ENCODE results near the gene UBE2G2. TPM values are rescaled to one million over a fixed set of nuclear protein-coding genes. Genes with fewer than 3 reads are reported as not detected.

Gene UBE2G2
- total and polyA plus RNA-seq, 2 of the 4 experiments (the other 2 are of a cell fraction), result 65.4 to 91.7 TPM

DNA sequence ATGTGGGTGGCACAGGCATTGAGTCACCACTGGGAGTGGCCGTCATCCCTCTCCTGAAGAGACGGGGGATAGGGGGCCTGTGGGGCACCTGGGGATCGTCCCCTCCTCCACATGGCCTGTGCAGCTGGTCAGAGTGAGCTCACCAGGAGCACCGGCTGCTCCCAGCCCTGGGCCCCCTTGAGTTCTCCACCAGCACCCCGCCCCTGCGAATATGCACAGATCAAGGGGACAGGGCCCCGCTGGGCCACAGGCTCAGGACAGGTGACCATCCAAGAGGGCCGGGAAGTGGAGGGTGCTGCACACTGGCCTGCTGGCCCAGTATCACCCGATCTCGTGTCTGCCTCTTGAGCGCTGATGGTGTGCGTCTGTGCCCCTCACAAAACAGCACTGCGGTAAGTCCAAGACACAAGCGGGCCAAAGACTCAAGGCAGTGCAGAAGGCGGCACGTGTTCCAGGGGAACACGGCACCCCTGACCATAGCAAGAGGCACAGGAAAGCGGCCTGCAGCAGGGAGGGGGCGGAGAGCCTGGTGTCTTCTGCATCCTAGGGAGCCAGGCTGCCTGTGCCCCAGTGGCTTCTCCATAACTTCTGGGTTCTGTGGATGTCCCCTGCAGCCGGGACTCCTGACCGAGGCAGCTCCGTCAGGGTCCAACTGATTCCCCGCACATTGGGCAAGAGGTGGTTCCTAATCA, 72.1 kb downstream of the UBE2G2 start:
- H3K23ac ChIP-seq (ENCODE audit: low read depth, low read length), result no peak overlapping the region
- H3K4me3 ChIP-seq (ENCODE audit: insufficient read depth, low read depth, low read length), result no peak overlapping the region
- no peak overlapping the region for H3K4me2 ChIP-seq (ENCODE audit: low read depth, low read length)
- intact Hi-C loops (cut with micrococcal nuclease) (no loop called here), dilution Hi-C loops (cut with HindIII; ENCODE audit: low sequenced_read_pairs, unreplicated experiment) (no loop called here), in situ Hi-C loops (cut with MboI; ENCODE audit: low sequenced_read_pairs) (no loop called here)
- H3K27ac ChIP-seq (ENCODE audit: insufficient read depth, low read length), result no peak overlapping the region
- no peaks in the 10 kb centered on the region for H3K9me3 ChIP-seq (ENCODE audit: control insufficient read depth, insufficient read depth, low read length)
- no peaks in the 10 kb centered on the region for H3K4me1 ChIP-seq (ENCODE audit: control insufficient read depth, insufficient read depth, low read length)
- H2AK9ac ChIP-seq (replicated peaks; ENCODE audit: low read depth, low read length, poor library complexity), result no peak overlapping the region
- H3K18ac ChIP-seq (ENCODE audit: low read depth, low read length), result no peak overlapping the region
- DNase-seq, result no peak
- no peak for TF ChIP-seq POLR2A (IDR thresholded peaks at IDR 0.05; ENCODE audit: low read depth, low read length)
- no peak for TF ChIP-seq FOS (IDR thresholded peaks at IDR 0.05; ENCODE audit: low read depth, low read length)
- TF ChIP-seq, protein P1, sequence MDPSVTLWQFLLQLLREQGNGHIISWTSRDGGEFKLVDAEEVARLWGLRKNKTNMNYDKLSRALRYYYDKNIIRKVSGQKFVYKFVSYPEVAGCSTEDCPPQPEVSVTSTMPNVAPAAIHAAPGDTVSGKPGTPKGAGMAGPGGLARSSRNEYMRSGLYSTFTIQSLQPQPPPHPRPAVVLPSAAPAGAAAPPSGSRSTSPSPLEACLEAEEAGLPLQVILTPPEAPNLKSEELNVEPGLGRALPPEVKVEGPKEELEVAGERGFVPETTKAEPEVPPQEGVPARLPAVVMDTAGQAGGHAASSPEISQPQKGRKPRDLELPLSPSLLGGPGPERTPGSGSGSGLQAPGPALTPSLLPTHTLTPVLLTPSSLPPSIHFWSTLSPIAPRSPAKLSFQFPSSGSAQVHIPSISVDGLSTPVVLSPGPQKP (IDR thresholded peaks at IDR 0.05; ENCODE audit: borderline replicate concordance, low read depth, low read length), result no peak
- TF ChIP-seq, protein P2, sequence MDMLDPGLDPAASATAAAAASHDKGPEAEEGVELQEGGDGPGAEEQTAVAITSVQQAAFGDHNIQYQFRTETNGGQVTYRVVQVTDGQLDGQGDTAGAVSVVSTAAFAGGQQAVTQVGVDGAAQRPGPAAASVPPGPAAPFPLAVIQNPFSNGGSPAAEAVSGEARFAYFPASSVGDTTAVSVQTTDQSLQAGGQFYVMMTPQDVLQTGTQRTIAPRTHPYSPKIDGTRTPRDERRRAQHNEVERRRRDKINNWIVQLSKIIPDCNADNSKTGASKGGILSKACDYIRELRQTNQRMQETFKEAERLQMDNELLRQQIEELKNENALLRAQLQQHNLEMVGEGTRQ (IDR thresholded peaks at IDR 0.05; ENCODE audit: low read depth, low read length), result no peak
- TF ChIP-seq RCOR1 (IDR thresholded peaks at IDR 0.05; ENCODE audit: insufficient replicate concordance, low read length), result no peak
- TF ChIP-seq MAFK (IDR thresholded peaks at IDR 0.05; ENCODE audit: low read depth, low read length), result no peak
- TF ChIP-seq BHLHE40 (IDR thresholded peaks at IDR 0.05; ENCODE audit: low read depth, low read length), result no peak
- no peak for TF ChIP-seq NFE2L2 (IDR thresholded peaks at IDR 0.05; ENCODE audit: low read depth, low read length)
- no peak for TF ChIP-seq RFX5 (IDR thresholded peaks at IDR 0.05; ENCODE audit: low read depth, low read length)
- TF ChIP-seq, protein P3, sequence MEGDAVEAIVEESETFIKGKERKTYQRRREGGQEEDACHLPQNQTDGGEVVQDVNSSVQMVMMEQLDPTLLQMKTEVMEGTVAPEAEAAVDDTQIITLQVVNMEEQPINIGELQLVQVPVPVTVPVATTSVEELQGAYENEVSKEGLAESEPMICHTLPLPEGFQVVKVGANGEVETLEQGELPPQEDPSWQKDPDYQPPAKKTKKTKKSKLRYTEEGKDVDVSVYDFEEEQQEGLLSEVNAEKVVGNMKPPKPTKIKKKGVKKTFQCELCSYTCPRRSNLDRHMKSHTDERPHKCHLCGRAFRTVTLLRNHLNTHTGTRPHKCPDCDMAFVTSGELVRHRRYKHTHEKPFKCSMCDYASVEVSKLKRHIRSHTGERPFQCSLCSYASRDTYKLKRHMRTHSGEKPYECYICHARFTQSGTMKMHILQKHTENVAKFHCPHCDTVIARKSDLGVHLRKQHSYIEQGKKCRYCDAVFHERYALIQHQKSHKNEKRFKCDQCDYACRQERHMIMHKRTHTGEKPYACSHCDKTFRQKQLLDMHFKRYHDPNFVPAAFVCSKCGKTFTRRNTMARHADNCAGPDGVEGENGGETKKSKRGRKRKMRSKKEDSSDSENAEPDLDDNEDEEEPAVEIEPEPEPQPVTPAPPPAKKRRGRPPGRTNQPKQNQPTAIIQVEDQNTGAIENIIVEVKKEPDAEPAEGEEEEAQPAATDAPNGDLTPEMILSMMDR (conservative IDR thresholded peaks at IDR 0.05; ENCODE audit: low read depth, low read length), result no peak
- TF ChIP-seq SMC3 (IDR thresholded peaks at IDR 0.05; ENCODE audit: low read depth, low read length), result no peak
- TF ChIP-seq CEBPB (IDR thresholded peaks at IDR 0.05; ENCODE audit: low read depth, low read length), result no peak
- no peak overlapping the region for H3K56ac ChIP-seq (ENCODE audit: extremely low read depth, insufficient read depth, low read length)
- H4K91ac ChIP-seq (ENCODE audit: insufficient read depth, low read depth, low read length), result no peak overlapping the region
- peaks cover 26% of the 10 kb centered on the region for H3K27me3 ChIP-seq (ENCODE audit: control insufficient read depth, insufficient read depth, low read length)
- no peaks in the 10 kb centered on the region for H3K79me1 ChIP-seq (ENCODE audit: low read depth in 1 of 2, low read length in 2 of 2)
- no peak for ATAC-seq (ENCODE audit: low read depth)
- H2BK15ac ChIP-seq (ENCODE audit: low read depth, low read length), result no peak overlapping the region
- H4K20me1 ChIP-seq (ENCODE audit: insufficient read depth, low read length), result no peaks in the 10 kb centered on the region
- no peak overlapping the region for H4K8ac ChIP-seq (ENCODE audit: low read depth in 2 of 2, low read length in 2 of 2)
- ChIA-PET CTCF (no interaction called here), POLR2A (ENCODE audit: unreplicated experiment) (no interaction called here)
- no peak overlapping the region for H3K9ac ChIP-seq (ENCODE audit: low read depth, low read length)
- H3K36me3 ChIP-seq (ENCODE audit: control insufficient read depth, insufficient read depth, low read length), result no peaks in the 10 kb centered on the region
- no peak overlapping the region for H4K5ac ChIP-seq (ENCODE audit: low read depth, low read length)
- no peak overlapping the region for H2AK5ac ChIP-seq (ENCODE audit: low read depth, low read length)
- H2BK5ac ChIP-seq (ENCODE audit: low read depth, low read length, poor library complexity, severe bottlenecking), result no peak overlapping the region
- H2BK120ac ChIP-seq (ENCODE audit: low read depth, low read length), result no peak overlapping the region
- H3K9me1 ChIP-seq (ENCODE audit: insufficient read depth, low read length), result no peaks in the 10 kb centered on the region
- no peak overlapping the region for H3K4ac ChIP-seq (ENCODE audit: low read depth, low read length)
- no TSS peak for BruUV-seq (replicated peaks)
- no peak overlapping the region for H2BK20ac ChIP-seq (ENCODE audit: low read depth, low read length)
- 86% methylated on average over 12 of the region's 23 CpGs; no CpG with 5 or more reads in 1 of the 2 experiments for WGBS, 2 experiments (ENCODE audit: extremely low coverage in 2 of 2, insufficient read length in 1 of 2)
- H3K14ac ChIP-seq (replicated peaks; ENCODE audit: low read depth, low read length), result no peak overlapping the region
- H2AFZ ChIP-seq (replicated peaks; ENCODE audit: low read length, poor library complexity), result no peak overlapping the region
